ENCODE measurements around the gene OR2Y1. TPM values are rescaled to one million over a fixed set of nuclear protein-coding genes. Genes with fewer than 3 reads are reported as not detected.
A peak's percentile ranks its signal among the peaks of the same experiment; 100 is the strongest.
"Not testable (repeated sequence)": the region's sequence is repeated elsewhere in the genome, so short reads cannot be mapped to it uniquely, and the experiment has no call there.

Gene OR2Y1
- total RNA-seq, 6 experiments from 2014 or later, result not detected

DNA sequence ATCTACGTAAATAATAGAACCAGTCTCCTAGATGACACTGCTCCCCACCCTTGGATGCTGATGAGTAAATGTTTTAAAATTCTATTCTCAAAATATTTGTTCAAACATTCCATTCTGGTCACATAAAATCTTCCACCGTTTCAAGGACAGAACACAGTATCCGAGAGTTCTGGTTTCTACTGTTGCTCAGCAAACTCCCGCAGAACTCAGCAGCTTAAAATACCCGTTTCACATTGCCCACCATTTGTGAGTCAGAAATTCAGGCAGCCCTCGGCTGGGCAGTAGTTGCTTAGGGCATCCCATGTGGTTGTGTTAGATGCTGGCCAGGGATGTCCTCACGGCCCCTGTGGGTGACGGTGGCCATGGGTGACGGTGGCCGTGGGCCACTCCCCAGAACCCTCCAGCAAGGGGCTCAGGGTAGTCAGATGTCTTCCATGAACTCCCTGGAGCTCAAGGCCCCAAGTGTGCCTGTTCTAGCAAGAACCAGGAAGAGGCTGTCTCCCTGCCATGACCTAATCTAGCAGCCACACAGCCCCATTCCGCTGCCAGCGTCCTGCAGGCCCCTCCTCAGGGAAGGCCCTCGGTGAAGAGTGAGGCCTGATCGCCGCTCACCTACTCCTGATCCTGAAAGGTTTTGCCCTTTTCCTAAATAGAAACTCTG lies 45.4 kb upstream of the OR2Y1 start:
- WGBS (ENCODE audit: insufficient coverage, low coverage, low lambda C conversion rate, missing lambda C conversion rate), result 53% methylated on average over 11 of the region's 15 CpGs
- peaks cover 0 to 8% (median 8%) of the 10 kb centered on the region in 4 donors for H3K36me3 ChIP-seq
- no peak overlapping the region for H3K4me3 ChIP-seq
- ATAC-seq, result peak; percentile 4 to 19 (median 12)
- TF ChIP-seq, protein P1, sequence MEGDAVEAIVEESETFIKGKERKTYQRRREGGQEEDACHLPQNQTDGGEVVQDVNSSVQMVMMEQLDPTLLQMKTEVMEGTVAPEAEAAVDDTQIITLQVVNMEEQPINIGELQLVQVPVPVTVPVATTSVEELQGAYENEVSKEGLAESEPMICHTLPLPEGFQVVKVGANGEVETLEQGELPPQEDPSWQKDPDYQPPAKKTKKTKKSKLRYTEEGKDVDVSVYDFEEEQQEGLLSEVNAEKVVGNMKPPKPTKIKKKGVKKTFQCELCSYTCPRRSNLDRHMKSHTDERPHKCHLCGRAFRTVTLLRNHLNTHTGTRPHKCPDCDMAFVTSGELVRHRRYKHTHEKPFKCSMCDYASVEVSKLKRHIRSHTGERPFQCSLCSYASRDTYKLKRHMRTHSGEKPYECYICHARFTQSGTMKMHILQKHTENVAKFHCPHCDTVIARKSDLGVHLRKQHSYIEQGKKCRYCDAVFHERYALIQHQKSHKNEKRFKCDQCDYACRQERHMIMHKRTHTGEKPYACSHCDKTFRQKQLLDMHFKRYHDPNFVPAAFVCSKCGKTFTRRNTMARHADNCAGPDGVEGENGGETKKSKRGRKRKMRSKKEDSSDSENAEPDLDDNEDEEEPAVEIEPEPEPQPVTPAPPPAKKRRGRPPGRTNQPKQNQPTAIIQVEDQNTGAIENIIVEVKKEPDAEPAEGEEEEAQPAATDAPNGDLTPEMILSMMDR (IDR thresholded peaks at IDR 0.05), result no peak
- no peak for TF ChIP-seq POLR2A (IDR thresholded peaks at IDR 0.05)
- no peaks in the 10 kb centered on the region for H3K27me3 ChIP-seq
- no peak for DNase-seq
- peak overlapping the region; percentile 26 to 51 (median 37) for H3K27ac ChIP-seq
- peaks cover 0 to 11% (median 0%) of the 10 kb centered on the region in 4 donors for H3K4me1 ChIP-seq
- H3K9me3 ChIP-seq, result no peaks in the 10 kb centered on the region
- intact Hi-C loops (cut with DNase I), result loop anchor here in 1 of 2 donors (5.0 kb wide), 1 partner anchor 72 kb away; no protein-coding TSS in a partner anchor

DNA sequence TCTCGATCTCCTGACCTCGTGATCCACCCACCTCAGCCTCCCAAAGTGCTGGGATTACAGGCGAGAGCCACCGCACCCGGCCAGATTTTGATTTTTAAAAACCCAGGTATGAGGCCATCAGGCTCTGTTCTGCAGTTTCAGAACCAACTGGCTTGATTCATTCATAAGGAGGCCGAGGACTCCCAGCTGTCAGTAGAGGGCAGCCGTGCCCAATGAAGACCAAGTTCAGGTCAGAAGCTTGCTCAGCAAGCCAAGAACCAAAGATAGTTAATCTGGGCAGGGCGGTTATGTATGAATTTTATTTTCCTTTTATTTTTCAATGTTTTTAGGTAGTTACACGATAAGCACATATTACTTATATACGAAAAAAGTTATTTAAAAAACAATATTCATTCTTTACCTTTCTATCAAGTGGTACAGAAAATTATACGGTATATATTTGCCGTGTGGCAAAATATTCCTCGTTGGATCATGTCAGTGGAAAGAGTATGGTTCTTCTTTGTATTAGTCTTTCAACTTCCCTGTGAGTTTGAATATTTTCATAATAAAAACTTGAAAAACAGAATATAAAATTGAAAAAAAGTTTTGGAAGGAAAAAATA lies 44.7 kb upstream of the OR2Y1 start:
- TF ChIP-seq, protein P1 (IDR thresholded peaks at IDR 0.05), result peak; percentile 65 to 81 (median 75)
- no peak for TF ChIP-seq POLR2A (IDR thresholded peaks at IDR 0.05)
- peaks cover 0 to 11% (median 0%) of the 10 kb centered on the region in 4 donors for H3K4me1 ChIP-seq
- peaks cover 0 to 3% (median 2%) of the 10 kb centered on the region in 4 donors for H3K36me3 ChIP-seq
- no peak overlapping the region for H3K4me3 ChIP-seq
- no peaks in the 10 kb centered on the region for H3K9me3 ChIP-seq
- WGBS (ENCODE audit: insufficient coverage, low coverage, low lambda C conversion rate, missing lambda C conversion rate), result 37% methylated on average over 13 of the region's 13 CpGs
- ATAC-seq (peak; percentile 80 to 81 (median 81)), DNase-seq (peak; percentile 76 to 83 (median 78))
- intact Hi-C loops (cut with DNase I), result loop anchor here in 1 of 2 donors (5.0 kb wide), 1 partner anchor 73 kb away; no protein-coding TSS in a partner anchor
- H3K27ac ChIP-seq, result no peak overlapping the region
- H3K27me3 ChIP-seq, result no peaks in the 10 kb centered on the region

DNA sequence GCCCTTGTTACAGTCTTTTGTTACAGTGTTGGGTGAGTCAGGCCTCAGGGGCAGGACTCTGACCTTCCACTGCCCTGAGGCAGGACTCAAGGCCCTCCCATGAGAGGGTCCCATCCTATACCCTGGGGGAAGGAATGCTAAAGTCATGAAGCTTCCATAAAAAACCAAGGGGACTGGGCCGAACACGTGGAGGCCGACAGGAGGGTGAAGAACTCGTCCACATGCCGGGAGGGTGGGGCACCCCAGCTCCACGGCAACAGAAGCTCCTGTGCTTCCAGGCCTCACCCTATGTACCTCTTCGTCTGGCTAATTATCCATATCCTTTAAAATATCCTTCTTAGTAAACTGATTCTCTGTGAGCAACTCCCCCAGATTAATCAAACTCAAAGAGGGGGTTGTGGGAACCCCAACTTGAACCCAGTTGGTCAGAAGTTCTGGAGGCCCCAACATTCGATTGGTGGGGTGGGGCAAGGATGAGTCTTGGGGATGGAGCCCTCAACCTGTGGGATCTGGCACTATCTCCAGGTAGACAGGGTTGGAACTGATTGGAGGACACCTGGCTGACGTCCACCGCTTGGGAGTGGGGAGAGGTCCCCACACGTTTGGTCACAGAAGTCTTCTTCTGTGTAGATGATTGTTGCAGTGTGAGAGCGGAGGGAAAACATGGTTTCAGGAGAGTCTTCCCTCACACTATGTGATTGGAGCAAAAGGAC lies 43.6 kb upstream of the OR2Y1 start:
- Histone ChIP-seq H3K9me3 (no peaks in the 10 kb centered on the region), H3K27me3 (no peaks in the 10 kb centered on the region), H3K27ac (no peak overlapping the region), H3K4me3 (no peak overlapping the region), H3K36me3 (no peaks in the 10 kb centered on the region), H3K4me1 (peaks cover 0 to 11% (median 0%) of the 10 kb centered on the region in 4 donors)
- DNase-seq (no peak), ATAC-seq (no peak)
- WGBS (ENCODE audit: insufficient coverage, low coverage, low lambda C conversion rate, missing lambda C conversion rate), result 71% methylated on average over 11 of the region's 12 CpGs
- intact Hi-C loops (cut with DNase I), result no loop called here
- TF ChIP-seq POLR2A (IDR thresholded peaks at IDR 0.05), result no peak
- TF ChIP-seq, protein P1 (IDR thresholded peaks at IDR 0.05), result no peak

DNA sequence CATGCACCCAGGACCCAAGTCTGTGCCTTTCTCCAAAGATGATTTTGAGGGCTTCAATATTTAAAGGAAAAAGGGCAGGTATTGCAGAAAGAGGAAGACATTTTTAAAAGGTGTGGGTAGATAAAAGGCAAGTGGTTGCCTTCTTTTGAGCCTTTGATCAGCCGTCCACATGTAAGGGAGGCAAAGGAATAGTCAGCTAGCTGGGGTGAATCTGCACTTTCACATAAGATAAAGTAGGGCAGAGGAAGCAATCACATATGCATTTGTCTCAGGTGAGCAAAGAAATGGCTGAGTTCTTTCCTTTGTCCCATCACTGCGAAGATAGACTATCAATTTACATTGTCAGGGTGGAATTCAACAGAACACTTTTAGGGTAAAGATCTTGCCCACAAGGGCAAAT lies 42.9 kb upstream of the OR2Y1 start:
- Histone ChIP-seq H3K9me3 (no peaks in the 10 kb centered on the region), H3K27ac (no peak overlapping the region), H3K4me1 (peaks cover 0 to 11% (median 0%) of the 10 kb centered on the region in 4 donors), H3K36me3 (no peaks in the 10 kb centered on the region), H3K4me3 (no peak overlapping the region), H3K27me3 (no peaks in the 10 kb centered on the region)
- ATAC-seq (no peak), DNase-seq (no peak)
- 66% methylated on average over 2 of the region's 2 CpGs for WGBS (ENCODE audit: insufficient coverage, low coverage, low lambda C conversion rate, missing lambda C conversion rate)
- intact Hi-C loops (cut with DNase I), result no loop called here
- TF ChIP-seq POLR2A (IDR thresholded peaks at IDR 0.05), result no peak
- TF ChIP-seq, protein P1 (IDR thresholded peaks at IDR 0.05), result no peak

DNA sequence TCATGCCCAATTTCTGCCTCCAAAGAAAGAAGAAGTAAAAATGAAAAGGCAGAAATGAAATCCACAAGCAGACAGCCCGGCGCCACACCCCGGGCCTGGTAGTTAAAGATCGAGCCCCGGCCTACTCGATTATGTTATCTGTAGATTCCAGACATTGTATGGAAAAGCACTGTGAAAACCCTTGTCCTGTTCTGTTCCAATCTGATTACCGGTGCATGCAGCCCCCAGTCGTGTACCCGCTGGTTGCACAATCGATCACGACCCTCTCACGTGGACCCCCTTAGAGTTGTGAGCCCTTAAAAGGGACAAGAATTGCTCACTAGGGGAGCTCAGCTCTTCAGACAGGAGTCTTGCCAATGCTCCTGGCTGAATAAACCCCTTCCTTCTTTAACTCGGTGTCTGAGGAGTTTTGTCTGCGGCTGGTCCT lies 42.1 kb upstream of the OR2Y1 start:
- ATAC-seq; H3K4me1 ChIP-seq; H3K27me3 ChIP-seq; H3K9me3 ChIP-seq; H3K4me3 ChIP-seq; H3K36me3 ChIP-seq; H3K27ac ChIP-seq; intact Hi-C loops (cut with DNase I); DNase-seq: not testable (repeated sequence)
- WGBS (ENCODE audit: insufficient coverage, low coverage, low lambda C conversion rate, missing lambda C conversion rate), result 66% methylated on average over 11 of the region's 14 CpGs
